SK-MEL-5 (cell line): ENCODE data around the gene ALDH5A1. TPM values are rescaled to one million over a fixed set of nuclear protein-coding genes. Genes with fewer than 3 reads are reported as not detected.

Source experiments
- DNase-seq: peaks from one replicate; pipeline ENCODE4 v3.0.0-alpha.2; 2016; ENCODE audit warnings: low read depth, low spot score
- in situ Hi-C: cut with HindIII; loops from 2 replicates; pipeline ENCODE4 v1.10.0; 2016; ENCODE audit warnings: low sequenced_read_pairs, high pct_unique_total_duplicates, low pct_unique_long_range_greater_than_20kb
- total RNA-seq: library from RNA; depleted of rRNA; stranded (reverse); fragments of >200 nt; shearing (Covaris generic); gene quantifications from 2 replicates; pipeline ENCODE4 v1.2.3, GENCODE V29; 2014

ALDH5A1 gene
- total RNA-seq, 1 experiment from 2014 or later, result 6.1 TPM

GRCh38 chr6:24545691-24546090 is 50.9 kb downstream of the ALDH5A1 start:
- in situ Hi-C loops, result no loop called here
- no peak for DNase-seq

DNA sequence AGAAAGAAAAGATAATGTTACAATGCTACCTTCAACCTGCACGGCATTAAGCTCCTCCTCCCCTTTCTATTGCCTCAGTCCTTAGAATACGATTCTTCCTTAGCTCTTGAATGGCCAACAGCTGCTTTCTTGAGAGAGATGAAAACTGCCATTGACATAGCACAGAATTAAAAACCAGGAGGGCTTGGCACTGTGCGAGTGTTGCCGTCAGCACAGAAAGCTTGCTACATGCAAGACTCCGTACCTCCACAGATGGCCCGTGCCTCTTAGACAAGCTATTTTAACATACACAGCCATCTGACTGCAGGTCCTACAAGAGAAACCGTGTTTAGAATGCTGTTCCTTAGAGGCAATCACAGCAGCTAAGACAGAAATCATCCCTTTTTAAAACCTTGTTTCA is 51.7 kb downstream of the ALDH5A1 start:
- in situ Hi-C loops, result no loop called here
- DNase-seq, result no peak

GRCh38 chr6:24547243-24547642 is 52.5 kb downstream of the ALDH5A1 start:
- DNase-seq, result peak; percentile 76
- in situ Hi-C loops, result no loop called here

- in situ Hi-C loops, result no loop called here
- DNase-seq, result no peak
Measured at GRCh38 chr6:24549158-24549557, 54.4 kb downstream of the ALDH5A1 start.

- peak; percentile 49 for DNase-seq
- in situ Hi-C loops, result no loop called here
Measured at GRCh38 chr6:24549674-24550353, 55.0 kb downstream of the ALDH5A1 start.

- in situ Hi-C loops, result no loop called here
- DNase-seq, result no peak
Measured at GRCh38 chr6:24551139-24551538, 56.4 kb downstream of the ALDH5A1 start.

DNA sequence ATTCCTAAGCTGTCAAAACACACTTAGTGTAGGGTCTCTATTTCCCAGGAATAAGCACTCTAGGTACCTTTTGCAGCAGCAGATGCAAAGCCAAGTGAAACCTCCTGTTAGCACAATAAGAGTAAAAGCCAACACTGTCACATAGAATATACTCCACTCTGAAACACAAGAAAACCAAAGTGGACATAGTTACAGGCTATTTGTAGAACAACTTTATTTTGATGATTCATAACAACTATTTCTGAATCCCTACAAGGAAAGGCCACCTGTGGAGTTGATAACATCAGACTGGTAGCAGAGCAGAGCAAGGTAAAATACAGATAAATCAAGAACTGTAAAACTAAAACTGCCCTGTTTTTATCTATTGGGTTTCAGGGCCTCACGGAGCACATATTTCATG is 59.7 kb downstream of the ALDH5A1 start:
- in situ Hi-C loops, result no loop called here
- no peak for DNase-seq

- no peak for DNase-seq
- in situ Hi-C loops, result no loop called here
Measured at GRCh38 chr6:24558516-24558915, 63.7 kb downstream of the ALDH5A1 start.

GRCh38 chr6:24564081-24564480 is 69.3 kb downstream of the ALDH5A1 start:
- in situ Hi-C loops, result no loop called here
- no peak for DNase-seq

- in situ Hi-C loops, result no loop called here
- DNase-seq, result no peak
Measured at GRCh38 chr6:24565196-24565595, 70.4 kb downstream of the ALDH5A1 start.

DNA sequence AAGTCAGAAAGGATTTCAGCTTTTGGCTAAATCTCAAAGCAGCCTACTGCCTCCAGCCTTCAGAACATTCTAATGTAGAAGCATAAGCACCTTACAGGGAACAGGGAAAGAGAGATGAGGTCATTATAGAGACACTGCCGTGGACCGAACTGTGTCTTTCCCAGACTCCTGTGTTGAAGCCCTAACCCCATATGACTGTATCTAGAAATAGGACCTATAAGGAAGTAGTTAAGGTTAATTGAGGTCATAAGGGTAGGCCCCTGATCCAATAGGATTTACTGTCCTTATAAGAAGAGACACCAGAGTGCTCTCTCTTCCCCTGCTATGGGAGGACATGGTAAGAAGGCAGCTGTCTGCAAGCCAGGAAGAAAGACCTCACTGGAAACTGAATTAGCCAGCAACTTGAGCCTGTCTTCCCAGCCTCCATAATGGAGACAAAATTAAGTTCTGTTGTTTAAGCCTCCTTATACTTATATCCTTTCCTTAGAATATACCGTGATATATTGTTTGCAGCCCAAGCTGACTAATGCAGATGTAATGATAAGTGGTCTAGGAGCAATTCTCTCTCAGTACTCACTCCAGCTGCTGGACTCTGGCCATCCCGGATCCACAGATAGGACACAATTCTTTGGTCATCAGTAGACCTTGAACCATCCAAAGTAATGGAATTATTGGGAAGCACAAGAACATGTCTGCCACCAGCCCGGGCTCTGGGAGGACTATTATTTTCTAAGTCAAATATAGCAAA is 71.4 kb downstream of the ALDH5A1 start:
- in situ Hi-C loops, result no loop called here
- no peak for DNase-seq

- DNase-seq, result no peak
- in situ Hi-C loops, result no loop called here
Measured at GRCh38 chr6:24568683-24569082, 73.9 kb downstream of the ALDH5A1 start.

GRCh38 chr6:24569811-24570210 is 75.0 kb downstream of the ALDH5A1 start:
- no peak for DNase-seq
- in situ Hi-C loops, result no loop called here

GRCh38 chr6:24571361-24571760 is 76.6 kb downstream of the ALDH5A1 start:
- in situ Hi-C loops, result no loop called here
- no peak for DNase-seq

- DNase-seq, result peak; percentile 95
- in situ Hi-C loops, result no loop called here
Measured at GRCh38 chr6:24574809-24575208, 80.0 kb downstream of the ALDH5A1 start.

- in situ Hi-C loops, result no loop called here
- DNase-seq, result no peak
Measured at GRCh38 chr6:24576447-24576846, 81.7 kb downstream of the ALDH5A1 start.

GRCh38 chr6:24581084-24581669 is 86.4 kb downstream of the ALDH5A1 start:
- in situ Hi-C loops, result no loop called here
- DNase-seq, result peak; percentile 90

DNA sequence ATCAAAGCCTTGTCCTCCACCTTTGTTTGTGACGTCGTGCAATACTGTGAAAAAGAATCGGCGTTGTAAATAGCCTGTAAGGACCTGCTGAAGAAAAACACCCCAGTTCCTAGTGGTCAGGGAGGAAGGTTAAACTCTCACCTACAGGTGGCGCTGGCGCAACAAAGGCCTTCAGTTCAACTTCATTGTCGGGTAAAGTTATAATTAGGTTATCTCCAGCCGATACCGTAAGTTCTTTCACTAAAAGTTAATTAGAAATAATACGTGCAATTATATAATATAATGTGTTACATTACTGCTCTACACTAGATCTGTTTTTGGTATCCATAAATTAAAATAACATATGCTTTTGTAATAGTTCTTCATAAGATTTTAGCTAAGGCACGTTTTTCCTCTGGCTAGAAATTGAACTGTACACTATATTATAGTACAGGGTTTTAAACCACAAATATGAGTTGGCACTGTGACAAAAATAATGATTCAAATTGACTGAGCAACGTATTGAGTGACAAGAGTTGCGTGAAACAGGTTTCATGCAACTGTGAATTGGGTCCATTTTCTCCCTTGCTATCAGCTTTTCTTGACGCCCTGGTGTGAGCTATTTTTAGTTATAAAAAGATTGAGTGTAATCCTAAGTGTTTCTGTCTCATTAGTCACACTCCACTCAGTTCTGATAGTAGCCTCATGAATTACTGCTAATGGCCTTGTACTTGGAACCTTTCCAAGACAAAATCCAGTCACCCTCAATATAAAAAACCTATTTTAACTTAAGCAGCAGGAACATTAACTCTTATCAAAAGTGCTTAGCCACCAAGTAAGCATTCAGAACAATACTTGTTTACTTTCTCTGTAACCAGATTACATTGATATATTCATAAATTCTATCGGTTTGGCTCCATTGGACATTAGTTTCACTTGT is 89.0 kb downstream of the ALDH5A1 start:
- in situ Hi-C loops, result no loop called here

More for the DNA sequence above, 89.0 kb downstream of the ALDH5A1 start:
- peak; percentile 86 for DNase-seq
